ENCODE results near the gene RNF214. TPM values are rescaled to one million over a fixed set of nuclear protein-coding genes. Genes with fewer than 3 reads are reported as not detected.

RNF214 gene
- total and polyA plus RNA-seq, 7 donors: 12.4 to 39.4 (median 31.0) TPM

DNA sequence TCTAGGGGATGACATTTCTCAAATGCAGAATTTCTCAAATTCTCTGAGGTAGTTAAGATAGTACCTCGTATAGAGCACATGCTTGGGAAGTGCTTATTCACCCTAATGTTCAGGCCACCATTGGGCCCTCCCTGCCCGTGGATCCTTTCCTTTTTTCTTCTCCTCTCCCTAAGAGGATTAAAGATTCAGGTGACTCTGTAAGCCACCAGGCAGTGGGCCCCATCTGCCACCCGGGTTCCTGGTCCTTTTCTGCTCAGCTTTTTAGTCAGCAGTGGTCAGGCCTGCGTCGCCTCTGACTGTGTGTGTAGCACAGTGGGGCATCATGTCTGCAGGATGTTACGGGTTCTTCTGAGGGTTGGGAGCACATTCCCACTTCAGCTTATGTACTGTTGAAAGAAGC is 102.4 kb downstream of the RNF214 start:
- Histone ChIP-seq H3K4me3 (no peak overlapping the region), H3K27ac (no peak overlapping the region), H3K36me3 (ENCODE audit: insufficient read depth in 1 of 2, low read depth in 1 of 2) (peaks cover 0 to 4% of the 10 kb centered on the region in 2 donors), H3K9me3 (no peaks in the 10 kb centered on the region), H3K4me1 (no peaks in the 10 kb centered on the region), H3K27me3 (ENCODE audit: insufficient read depth in 3 of 3, low read length in 2 of 3) (no peaks in the 10 kb centered on the region)
- 85 to 93% (median 88%) methylated on average over 6 of the region's 6 CpGs for WGBS, 3 donors
- DNase-seq (no peak), ATAC-seq (no peak)
- intact Hi-C loops (cut with DNase I): no loop called here
- TF ChIP-seq, protein P1, sequence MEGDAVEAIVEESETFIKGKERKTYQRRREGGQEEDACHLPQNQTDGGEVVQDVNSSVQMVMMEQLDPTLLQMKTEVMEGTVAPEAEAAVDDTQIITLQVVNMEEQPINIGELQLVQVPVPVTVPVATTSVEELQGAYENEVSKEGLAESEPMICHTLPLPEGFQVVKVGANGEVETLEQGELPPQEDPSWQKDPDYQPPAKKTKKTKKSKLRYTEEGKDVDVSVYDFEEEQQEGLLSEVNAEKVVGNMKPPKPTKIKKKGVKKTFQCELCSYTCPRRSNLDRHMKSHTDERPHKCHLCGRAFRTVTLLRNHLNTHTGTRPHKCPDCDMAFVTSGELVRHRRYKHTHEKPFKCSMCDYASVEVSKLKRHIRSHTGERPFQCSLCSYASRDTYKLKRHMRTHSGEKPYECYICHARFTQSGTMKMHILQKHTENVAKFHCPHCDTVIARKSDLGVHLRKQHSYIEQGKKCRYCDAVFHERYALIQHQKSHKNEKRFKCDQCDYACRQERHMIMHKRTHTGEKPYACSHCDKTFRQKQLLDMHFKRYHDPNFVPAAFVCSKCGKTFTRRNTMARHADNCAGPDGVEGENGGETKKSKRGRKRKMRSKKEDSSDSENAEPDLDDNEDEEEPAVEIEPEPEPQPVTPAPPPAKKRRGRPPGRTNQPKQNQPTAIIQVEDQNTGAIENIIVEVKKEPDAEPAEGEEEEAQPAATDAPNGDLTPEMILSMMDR (IDR thresholded peaks at IDR 0.05): no peak

DNA sequence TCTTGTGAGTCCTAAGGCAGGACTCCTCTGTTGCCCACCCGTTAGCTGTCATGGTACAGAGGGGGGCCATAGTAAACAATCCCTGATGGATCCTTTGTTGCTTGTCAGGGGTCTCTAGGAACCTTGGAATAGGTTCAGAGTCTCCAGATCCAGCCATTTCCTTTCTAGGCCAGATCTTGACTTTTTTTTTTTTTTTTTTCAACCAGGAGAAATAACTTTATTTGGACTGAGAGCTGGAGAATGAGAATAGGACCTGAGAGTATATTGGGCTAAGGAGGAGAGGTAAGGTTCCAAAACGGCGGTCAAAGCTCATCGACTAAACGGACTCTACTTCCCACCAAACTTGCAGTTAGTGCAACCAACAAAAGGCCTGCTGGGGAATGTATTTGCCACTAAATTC is 102.9 kb downstream of the RNF214 start:
- Histone ChIP-seq H3K27ac (no peak overlapping the region), H3K4me3 (no peak overlapping the region), H3K4me1 (no peaks in the 10 kb centered on the region), H3K36me3 (ENCODE audit: insufficient read depth in 1 of 2, low read depth in 1 of 2) (peaks cover 0 to 9% of the 10 kb centered on the region in 2 donors), H3K9me3 (no peaks in the 10 kb centered on the region), H3K27me3 (ENCODE audit: insufficient read depth in 3 of 3, low read length in 2 of 3) (no peaks in the 10 kb centered on the region)
- ATAC-seq: no peak
- intact Hi-C loops (cut with DNase I): no loop called here
- 83 to 94% (median 93%) methylated on average over 5 of the region's 5 CpGs for WGBS, 3 donors
- TF ChIP-seq, protein P1 (IDR thresholded peaks at IDR 0.05): no peak
- no peak for DNase-seq

Other genes with a start within 250 kb of the RNF214 start
- 10 to 100 TPM; 39.8 to 47.4 (median 42.8) TPM for gene SIK3, start 134.2 kb upstream of the RNF214 start, total RNA-seq
- 10 to 100 TPM; 16.3 to 22.2 (median 18.8) TPM for gene SIK3, start 134.2 kb upstream of the RNF214 start, polyA plus RNA-seq
- gene PAFAH1B2, start 88.4 kb upstream of the RNF214 start, total RNA-seq: 10 to 100 TPM; 30.8 to 46.3 (median 35.7) TPM
- 10 to 100 TPM; 13.0 to 25.4 (median 17.4) TPM for gene PAFAH1B2, start 88.4 kb upstream of the RNF214 start, polyA plus RNA-seq
- 10 to 100 TPM; 12.6 to 22.8 (median 19.9) TPM for gene SIDT2, start 53.9 kb upstream of the RNF214 start, total RNA-seq
- gene SIDT2, start 53.9 kb upstream of the RNF214 start, polyA plus RNA-seq: 10 to 100 TPM in 1 of 3 donors, 1 to 10 TPM in 2; 7.1 to 10.5 (median 7.3) TPM
- gene TAGLN, start 33.3 kb upstream of the RNF214 start, total RNA-seq: 10 to 100 TPM; 36.2 to 73.0 (median 51.7) TPM
- 100 to 1,000 TPM in 2 of 3 donors, 10 to 100 TPM in 1; 86.5 to 140 (median 117) TPM for gene TAGLN, start 33.3 kb upstream of the RNF214 start, polyA plus RNA-seq
- 10 to 100 TPM; 15.8 to 23.6 (median 20.8) TPM for gene PCSK7, start 598 bp upstream of the RNF214 start, total RNA-seq
- gene PCSK7, start 598 bp upstream of the RNF214 start, polyA plus RNA-seq: 10 to 100 TPM in 2 of 3 donors, 1 to 10 TPM in 1; 9.9 to 17.5 (median 13.4) TPM
- 10 to 100 TPM; 10.8 to 18.1 (median 16.4) TPM for gene BACE1-AS, start 58.7 kb downstream of the RNF214 start, total RNA-seq
- gene BACE1-AS, start 58.7 kb downstream of the RNF214 start, polyA plus RNA-seq: 1 to 10 TPM; 5.7 to 7.2 (median 7.0) TPM
- 10 to 100 TPM in 1 of 4 donors, 1 to 10 TPM in 3; 7.7 to 13.0 (median 9.2) TPM for gene BACE1, start 83.6 kb downstream of the RNF214 start, total RNA-seq
- gene BACE1, start 83.6 kb downstream of the RNF214 start, polyA plus RNA-seq: 10 to 100 TPM in 1 of 3 donors, 1 to 10 TPM in 2; 2.5 to 10.3 (median 2.7) TPM
- 1 to 10 TPM; 3.4 to 8.1 (median 6.8) TPM for gene CEP164, start 95.2 kb downstream of the RNF214 start, total RNA-seq
- 10 to 100 TPM in 1 of 3 donors, 1 to 10 TPM in 2; 2.0 to 12.4 (median 4.2) TPM for gene CEP164, start 95.2 kb downstream of the RNF214 start, polyA plus RNA-seq